C4-2B (cell line): ENCODE results near the gene TMPRSS6.

Experiments used
- H3K27ac ChIP-seq: fragments of 450-650 bp; 2 replicates; pipeline ENCODE4 v1.5.1; 2017
- ZFX ChIP-seq: fragments of 450-650 bp; IDR thresholded peaks from 2 replicates; pipeline ENCODE4 v1.6.1; 2017
- TF ChIP-seq, protein P1 (sequence below): fragments of 450-650 bp; conservative IDR thresholded peaks from 2 replicates; pipeline ENCODE4 v1.5.1; 2017; ENCODE audit warnings: mild to moderate bottlenecking

TMPRSS6 gene

DNA sequence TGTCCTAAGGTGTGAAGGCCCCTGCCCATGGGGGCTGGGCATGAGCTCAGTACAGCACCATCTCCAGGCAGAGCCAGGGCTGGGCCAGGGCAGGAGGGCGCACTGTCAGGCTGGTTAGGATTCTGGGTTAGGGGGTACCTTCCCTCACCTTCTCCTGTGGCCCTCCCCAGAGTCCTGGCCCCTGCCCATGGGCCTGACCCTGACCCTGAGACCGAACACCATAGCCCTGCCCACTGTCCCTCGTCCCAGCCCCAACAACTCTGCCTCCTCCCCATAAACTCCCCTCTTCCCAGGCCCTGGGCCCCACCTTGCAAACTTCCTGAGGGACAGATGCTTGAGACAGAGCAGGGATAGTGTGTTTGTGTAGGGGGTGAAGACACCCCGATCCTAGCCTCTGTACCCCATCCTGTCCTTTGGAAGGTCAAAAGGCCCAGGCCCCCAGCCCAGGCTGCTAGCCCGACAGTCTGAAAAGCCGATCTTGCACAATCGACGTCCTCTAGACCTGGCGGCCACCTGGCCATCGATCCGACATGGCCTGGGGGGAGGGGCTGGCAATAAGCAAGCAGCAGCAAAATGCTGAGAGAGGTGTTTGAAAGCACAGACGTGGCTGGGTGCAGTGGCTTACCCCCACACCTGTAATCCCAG, 2.7 kb upstream of the TMPRSS6 start:
- H3K27ac ChIP-seq = no peak overlapping the region

DNA sequence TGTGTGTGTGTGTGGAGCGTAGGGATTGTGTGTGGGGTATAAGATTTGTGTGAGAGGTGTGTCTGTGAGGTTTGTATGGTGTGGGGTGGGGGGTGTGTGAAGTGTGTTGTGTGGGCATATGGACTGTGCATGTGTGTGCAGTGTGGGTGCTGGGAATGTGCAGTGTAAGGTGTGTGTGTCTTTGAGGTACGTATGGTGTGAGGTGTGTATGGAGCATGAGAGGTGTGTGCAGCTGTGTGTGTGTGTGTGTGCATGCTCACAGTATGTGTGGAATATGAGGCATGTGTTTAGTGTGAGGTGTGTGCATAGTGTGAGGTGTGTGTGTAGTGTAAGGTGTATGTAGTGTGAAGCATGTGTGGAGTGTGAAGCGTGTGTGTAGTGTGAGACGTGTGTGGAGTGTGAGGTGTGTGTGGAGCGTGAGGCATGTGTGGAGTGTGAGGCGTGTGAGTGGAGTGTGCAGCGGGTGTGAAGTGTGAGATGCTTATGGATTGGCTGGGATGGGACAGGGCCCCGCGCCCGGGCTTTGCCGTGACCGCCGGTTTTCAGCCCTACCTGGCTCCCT, 1.7 kb upstream of the TMPRSS6 start:
- TF ChIP-seq, protein P1, sequence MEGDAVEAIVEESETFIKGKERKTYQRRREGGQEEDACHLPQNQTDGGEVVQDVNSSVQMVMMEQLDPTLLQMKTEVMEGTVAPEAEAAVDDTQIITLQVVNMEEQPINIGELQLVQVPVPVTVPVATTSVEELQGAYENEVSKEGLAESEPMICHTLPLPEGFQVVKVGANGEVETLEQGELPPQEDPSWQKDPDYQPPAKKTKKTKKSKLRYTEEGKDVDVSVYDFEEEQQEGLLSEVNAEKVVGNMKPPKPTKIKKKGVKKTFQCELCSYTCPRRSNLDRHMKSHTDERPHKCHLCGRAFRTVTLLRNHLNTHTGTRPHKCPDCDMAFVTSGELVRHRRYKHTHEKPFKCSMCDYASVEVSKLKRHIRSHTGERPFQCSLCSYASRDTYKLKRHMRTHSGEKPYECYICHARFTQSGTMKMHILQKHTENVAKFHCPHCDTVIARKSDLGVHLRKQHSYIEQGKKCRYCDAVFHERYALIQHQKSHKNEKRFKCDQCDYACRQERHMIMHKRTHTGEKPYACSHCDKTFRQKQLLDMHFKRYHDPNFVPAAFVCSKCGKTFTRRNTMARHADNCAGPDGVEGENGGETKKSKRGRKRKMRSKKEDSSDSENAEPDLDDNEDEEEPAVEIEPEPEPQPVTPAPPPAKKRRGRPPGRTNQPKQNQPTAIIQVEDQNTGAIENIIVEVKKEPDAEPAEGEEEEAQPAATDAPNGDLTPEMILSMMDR = no peak
- no peak for TF ChIP-seq ZFX
- no peak overlapping the region for H3K27ac ChIP-seq

More for the DNA sequence above, 2.7 kb upstream of the TMPRSS6 start:
- TF ChIP-seq, protein P1 = no peak
- no peak for TF ChIP-seq ZFX

DNA sequence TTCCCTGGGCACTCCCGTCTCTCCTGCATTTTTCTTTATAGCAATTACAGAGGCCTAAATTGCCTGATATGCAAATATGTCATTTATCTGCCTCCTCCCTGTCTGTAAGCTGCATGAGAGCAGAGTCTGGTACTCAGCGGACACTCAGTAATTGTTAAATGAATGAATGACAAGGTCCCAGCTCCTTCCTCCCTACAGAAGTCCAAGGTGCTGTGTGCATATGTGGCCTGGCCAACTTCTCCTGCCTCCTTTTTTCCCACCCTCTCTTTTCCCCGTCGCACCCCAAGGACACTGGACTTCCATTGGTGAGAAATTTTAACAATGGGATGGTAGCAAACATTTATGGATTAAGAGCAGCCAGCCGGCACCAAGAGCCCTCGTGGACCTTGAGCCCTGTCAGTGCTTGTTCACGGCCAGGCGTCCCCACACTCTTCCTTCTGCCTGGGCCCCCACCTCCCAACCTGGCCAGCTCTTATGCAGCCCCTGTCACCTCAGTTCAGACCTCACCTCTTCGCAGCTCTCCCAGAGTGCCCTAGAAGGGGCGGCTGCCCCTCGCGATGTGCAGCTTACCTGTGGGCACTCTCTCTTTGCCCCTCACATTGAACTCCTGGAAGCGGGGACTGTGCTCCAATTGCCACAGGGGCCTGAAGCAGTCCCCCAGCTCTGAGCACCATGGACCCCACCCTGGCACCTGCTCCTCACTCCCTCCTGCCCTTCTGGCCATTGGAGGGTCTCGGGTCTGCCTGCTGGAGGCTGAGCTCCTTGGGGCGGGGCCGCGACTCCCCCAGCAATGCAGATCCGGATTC, 1.5 kb downstream of the TMPRSS6 start:
- TF ChIP-seq, protein P1 = no peak
- no peak for TF ChIP-seq ZFX

GRCh38 chr22:37105990-37106389, 3.5 kb downstream of the TMPRSS6 start:
- TF ChIP-seq, protein P1 = no peak
- no peak for TF ChIP-seq ZFX
- H3K27ac ChIP-seq = no peak overlapping the region

More for the DNA sequence above, 1.5 kb downstream of the TMPRSS6 start:
- H3K27ac ChIP-seq = no peak overlapping the region

DNA sequence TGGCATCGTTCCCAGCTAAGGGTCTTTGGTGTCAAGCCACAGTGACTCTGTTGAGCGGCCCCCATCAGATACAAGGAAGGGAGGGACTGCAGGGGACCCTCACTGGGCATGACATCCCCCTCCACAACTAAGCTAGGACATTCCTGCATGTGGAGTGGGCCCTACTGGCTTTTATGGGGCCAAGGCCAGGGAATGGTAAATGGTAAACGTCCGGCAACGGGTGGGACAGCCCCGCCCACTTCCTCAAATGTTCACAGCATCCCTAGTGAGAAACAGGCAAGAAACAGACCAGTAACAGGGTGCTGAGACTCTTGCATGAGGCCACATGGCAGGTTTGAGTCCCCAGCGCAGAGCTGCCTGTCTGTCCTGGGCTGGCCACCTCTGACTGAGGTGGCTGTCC, 4.4 kb downstream of the TMPRSS6 start:
- TF ChIP-seq ZFX = no peak
- TF ChIP-seq, protein P1 = no peak
- H3K27ac ChIP-seq = no peak overlapping the region

- H3K27ac ChIP-seq = no peak overlapping the region
- TF ChIP-seq, protein P1 = no peak
- TF ChIP-seq ZFX = no peak
Observed at GRCh38 chr22:37103656-37104452, 5.7 kb downstream of the TMPRSS6 start.
